OCI-LY3 (cell line): Measurements from ENCODE around the gene SHTN1.

Source experiments
- H2AFZ ChIP-seq: fragments of 200-600, 300-600 bp; shearing (Covaris generic); 2 replicates; pipeline ENCODE4 v1.6.0; 2014; ENCODE audit warnings: antibody characterized with exemption, low read depth, low read length
- H3K27ac ChIP-seq: fragments of 200-600, 300-600 bp; sonication (generic); 2 replicates; pipeline ENCODE4 v1.5.1; 2014; ENCODE audit warnings: mild to moderate bottlenecking, low read length, moderate library complexity, mixed read lengths
- H3K27me3 ChIP-seq: fragments of 200-600, 300-600 bp; sonication (generic); 2 replicates; pipeline ENCODE4 v1.6.1; 2014; ENCODE audit warnings: low read depth, low read length, mixed read lengths
- H3K36me3 ChIP-seq: fragments of 200-600, 300-600 bp; sonication (generic); replicated peaks from 2 replicates; pipeline ENCODE3; 2014; ENCODE audit warnings: low read depth, low read length, mixed read lengths
- H3K4me1 ChIP-seq: fragments of 300-600, 200-600 bp; sonication (generic); 2 replicates; pipeline ENCODE4 v1.6.1; 2014; ENCODE audit warnings: low read length, mixed read lengths
- H3K4me2 ChIP-seq: fragments of 200-600, 300-600 bp; sonication (generic); 2 replicates; pipeline ENCODE4 v1.6.1; 2014; ENCODE audit warnings: low read length, mixed read lengths
- H3K4me3 ChIP-seq: fragments of 300-600, 200-600 bp; sonication (generic); 2 replicates; pipeline ENCODE4 v1.5.1; 2014; ENCODE audit warnings: antibody characterized with exemption, mild to moderate bottlenecking, low read length, moderate library complexity
- H3K79me2 ChIP-seq: fragments of 300-600, 200-600 bp; shearing (Covaris generic); 2 replicates; pipeline ENCODE4 v1.6.1; 2014; ENCODE audit warnings: mild to moderate bottlenecking, low read length, mixed read lengths
- H3K9ac ChIP-seq: fragments of 300-600, 200-600 bp; shearing (Covaris generic); 2 replicates; pipeline ENCODE4 v1.6.0; 2014; ENCODE audit warnings: mild to moderate bottlenecking, low read length, moderate library complexity
- H3K9me3 ChIP-seq: fragments of 200-600, 300-600 bp; shearing (Covaris generic); 2 replicates; pipeline ENCODE4 v1.6.1; 2014; ENCODE audit warnings: low read length, mixed read lengths; ENCODE audit not compliant: insufficient read depth
- H4K20me1 ChIP-seq: fragments of 200-600, 300-600 bp; sonication (generic); 2 replicates; pipeline ENCODE4 v1.6.1; 2016; ENCODE audit warnings: low read length, mixed read lengths; ENCODE audit not compliant: insufficient read depth
- EZH2phosphoT487 ChIP-seq: fragments of 200-600 bp; shearing (Covaris generic); IDR thresholded peaks from 2 replicates; pipeline ENCODE4 v1.6.1; 2018; ENCODE audit warnings: antibody characterized with exemption, mixed run types, low read depth
- TF ChIP-seq, protein P1 (sequence below): fragments of 200-600, 300-600 bp; sonication (generic); IDR thresholded peaks from 2 replicates; pipeline ENCODE4 v1.5.1; 2014; ENCODE audit warnings: antibody characterized with exemption, low read length, low read depth

The SHTN1 gene

DNA sequence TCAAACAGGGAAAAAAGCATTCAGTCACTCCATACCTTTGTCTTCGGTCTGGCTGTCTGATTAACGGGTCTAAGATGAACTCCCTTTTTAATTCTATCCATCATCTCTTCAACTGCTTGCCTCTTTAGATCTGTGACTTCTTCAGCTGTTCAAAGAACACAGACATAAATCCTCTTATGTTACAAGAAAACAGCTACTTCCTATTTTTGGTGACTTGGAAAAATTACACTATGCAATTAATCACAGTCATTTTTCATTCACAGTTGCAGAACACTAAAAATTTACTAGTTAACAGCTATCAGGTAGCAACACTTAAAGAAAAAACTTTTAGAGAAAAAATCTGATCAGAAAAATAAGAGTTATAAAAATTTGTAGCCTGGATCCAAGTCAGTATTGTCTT lies 89.6 kb downstream of the SHTN1 start:
- Histone ChIP-seq H3K4me2 (no peak overlapping the region), H3K79me2 (no peaks in the 10 kb centered on the region), H3K4me3 (no peak overlapping the region), H3K9ac (no peak overlapping the region), H4K20me1 (no peaks in the 10 kb centered on the region), H3K4me1 (no peaks in the 10 kb centered on the region), H3K9me3 (no peaks in the 10 kb centered on the region), H2AFZ (no peak overlapping the region), H3K27me3 (no peaks in the 10 kb centered on the region), H3K36me3 (no peaks in the 10 kb centered on the region), H3K27ac (no peak overlapping the region)
- TF ChIP-seq, protein P1, sequence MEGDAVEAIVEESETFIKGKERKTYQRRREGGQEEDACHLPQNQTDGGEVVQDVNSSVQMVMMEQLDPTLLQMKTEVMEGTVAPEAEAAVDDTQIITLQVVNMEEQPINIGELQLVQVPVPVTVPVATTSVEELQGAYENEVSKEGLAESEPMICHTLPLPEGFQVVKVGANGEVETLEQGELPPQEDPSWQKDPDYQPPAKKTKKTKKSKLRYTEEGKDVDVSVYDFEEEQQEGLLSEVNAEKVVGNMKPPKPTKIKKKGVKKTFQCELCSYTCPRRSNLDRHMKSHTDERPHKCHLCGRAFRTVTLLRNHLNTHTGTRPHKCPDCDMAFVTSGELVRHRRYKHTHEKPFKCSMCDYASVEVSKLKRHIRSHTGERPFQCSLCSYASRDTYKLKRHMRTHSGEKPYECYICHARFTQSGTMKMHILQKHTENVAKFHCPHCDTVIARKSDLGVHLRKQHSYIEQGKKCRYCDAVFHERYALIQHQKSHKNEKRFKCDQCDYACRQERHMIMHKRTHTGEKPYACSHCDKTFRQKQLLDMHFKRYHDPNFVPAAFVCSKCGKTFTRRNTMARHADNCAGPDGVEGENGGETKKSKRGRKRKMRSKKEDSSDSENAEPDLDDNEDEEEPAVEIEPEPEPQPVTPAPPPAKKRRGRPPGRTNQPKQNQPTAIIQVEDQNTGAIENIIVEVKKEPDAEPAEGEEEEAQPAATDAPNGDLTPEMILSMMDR: no peak
- TF ChIP-seq EZH2phosphoT487: no peak

DNA sequence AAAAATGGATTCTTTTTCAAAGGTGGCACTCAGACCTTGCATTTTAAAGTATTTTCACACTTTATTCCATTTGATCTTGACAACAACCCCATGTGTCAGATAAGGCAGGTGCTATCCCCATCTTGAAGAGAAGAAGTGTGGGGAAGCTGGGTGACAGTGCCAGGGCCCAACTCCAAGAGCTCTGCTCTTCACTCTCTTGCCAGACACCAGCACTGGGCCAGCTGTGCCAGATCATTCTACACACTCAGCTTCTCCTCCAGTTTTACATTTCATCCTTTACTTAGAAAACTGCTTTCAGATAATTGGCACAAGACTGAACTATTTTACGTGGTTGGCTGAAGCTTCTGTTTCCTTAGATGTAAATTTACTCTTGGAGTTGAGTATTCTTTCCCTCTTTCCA lies 91.3 kb downstream of the SHTN1 start:
- H3K27me3 ChIP-seq: no peaks in the 10 kb centered on the region
- no peaks in the 10 kb centered on the region for H4K20me1 ChIP-seq
- no peaks in the 10 kb centered on the region for H3K36me3 ChIP-seq
- no peak overlapping the region for H3K27ac ChIP-seq
- H3K9ac ChIP-seq: no peak overlapping the region
- no peak overlapping the region for H3K4me2 ChIP-seq
- H3K4me3 ChIP-seq: no peak overlapping the region
- H3K79me2 ChIP-seq: no peaks in the 10 kb centered on the region
- TF ChIP-seq EZH2phosphoT487: no peak
- TF ChIP-seq, protein P1: no peak
- no peak overlapping the region for H2AFZ ChIP-seq
- H3K9me3 ChIP-seq: no peaks in the 10 kb centered on the region
- H3K4me1 ChIP-seq: 0 out of 2 replicates have a peak, but pooled peaks cover 4% of the 10 kb centered on the region

DNA sequence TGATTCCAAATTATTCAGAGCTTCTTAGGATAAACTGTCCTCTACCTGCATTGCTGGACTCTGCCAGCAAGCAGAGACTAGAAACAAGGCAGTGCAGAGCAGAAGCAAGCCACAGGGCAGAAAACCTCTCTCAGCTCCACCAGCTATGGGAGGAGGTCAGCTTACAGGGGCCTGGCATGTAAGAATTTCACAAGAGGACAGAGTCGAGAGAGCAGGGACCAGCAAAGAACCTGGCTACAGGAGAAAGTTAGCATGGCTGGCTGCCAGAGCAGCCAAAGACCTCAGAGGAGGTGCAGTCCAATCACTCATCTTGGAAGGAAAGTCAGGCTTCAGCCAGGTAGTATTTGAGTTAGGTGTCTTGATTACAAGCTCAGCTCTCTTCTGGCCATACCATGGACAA lies 92.8 kb downstream of the SHTN1 start:
- Histone ChIP-seq H2AFZ (no peak overlapping the region), H3K9ac (no peak overlapping the region), H3K4me3 (no peak overlapping the region), H3K36me3 (no peaks in the 10 kb centered on the region), H3K4me1 (0 out of 2 replicates have a peak, but pooled peaks cover 4% of the 10 kb centered on the region), H3K79me2 (no peaks in the 10 kb centered on the region), H3K9me3 (no peaks in the 10 kb centered on the region), H3K27ac (no peak overlapping the region), H3K4me2 (no peak overlapping the region), H3K27me3 (no peaks in the 10 kb centered on the region), H4K20me1 (no peaks in the 10 kb centered on the region)
- TF ChIP-seq, protein P1: no peak
- no peak for TF ChIP-seq EZH2phosphoT487

DNA sequence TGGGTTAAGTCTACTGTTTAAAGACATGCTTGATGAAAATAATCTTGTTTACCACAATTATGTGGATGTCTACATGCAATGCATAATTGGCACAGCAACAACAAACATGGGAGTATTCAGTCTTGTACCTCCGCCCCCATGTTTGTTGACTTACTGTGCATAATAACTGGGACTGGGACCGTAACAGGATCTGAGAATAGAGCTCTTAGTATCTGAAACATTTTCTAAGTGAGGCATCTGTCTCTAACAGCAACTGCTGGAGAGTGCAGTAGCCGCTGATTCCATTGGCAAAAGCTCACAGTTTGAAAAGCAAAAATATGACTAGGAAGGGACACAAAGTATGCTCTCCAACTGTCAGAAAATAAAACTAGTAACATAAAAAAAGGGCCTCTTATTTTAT lies 94.1 kb downstream of the SHTN1 start:
- H3K4me3 ChIP-seq: no peak overlapping the region
- no peaks in the 10 kb centered on the region for H3K36me3 ChIP-seq
- H3K9me3 ChIP-seq: no peaks in the 10 kb centered on the region
- no peaks in the 10 kb centered on the region for H4K20me1 ChIP-seq
- H3K27me3 ChIP-seq: no peaks in the 10 kb centered on the region
- H3K4me2 ChIP-seq: no peak overlapping the region
- no peak overlapping the region for H3K27ac ChIP-seq
- no peak overlapping the region for H3K9ac ChIP-seq
- H3K4me1 ChIP-seq: 0 out of 2 replicates have a peak, but pooled peaks cover 4% of the 10 kb centered on the region
- no peaks in the 10 kb centered on the region for H3K79me2 ChIP-seq
- H2AFZ ChIP-seq: no peak overlapping the region
- TF ChIP-seq, protein P1: no peak
- TF ChIP-seq EZH2phosphoT487: no peak
